RPMI7951 (cell line): ENCODE measurements around the gene MAP3K5. TPM values are rescaled to one million over a fixed set of nuclear protein-coding genes. Genes with fewer than 3 reads are reported as not detected.

Experiments used
- DNase-seq: peaks from one replicate; pipeline ENCODE4 v3.0.0-alpha.2; 2012; ENCODE audit warnings: low read depth
- total RNA-seq: library from RNA; depleted of rRNA; stranded (reverse); fragments of >200 nt; shearing (Covaris generic); gene quantifications from 2 replicates; pipeline ENCODE4 v1.2.3, GENCODE V29; 2014

Gene MAP3K5
- total RNA-seq, 1 experiment from 2014 or later = 6.2 TPM

GRCh38 chr6:136685540-136686108, 106.7 kb downstream of the MAP3K5 start:
- DNase-seq = no peak

- DNase-seq = no peak
These were observed 107.8 kb downstream of the MAP3K5 start for GRCh38 chr6:136684466-136684865.

GRCh38 chr6:136683209-136683941, 108.9 kb downstream of the MAP3K5 start:
- no peak for DNase-seq

GRCh38 chr6:136682292-136682691, 110.0 kb downstream of the MAP3K5 start:
- no peak for DNase-seq

- no peak for DNase-seq
These were observed 114.5 kb downstream of the MAP3K5 start for GRCh38 chr6:136677822-136678221.

- DNase-seq = no peak
These were observed 114.9 kb downstream of the MAP3K5 start for GRCh38 chr6:136677344-136677743.

GRCh38 chr6:136676075-136676474, 116.2 kb downstream of the MAP3K5 start:
- DNase-seq = no peak

GRCh38 chr6:136673571-136673970, 118.7 kb downstream of the MAP3K5 start:
- DNase-seq = no peak

- no peak for DNase-seq
These were observed 120.1 kb downstream of the MAP3K5 start for GRCh38 chr6:136672144-136672543.

GRCh38 chr6:136669299-136669699, 123.0 kb downstream of the MAP3K5 start:
- peak; percentile 94 for DNase-seq

- DNase-seq = no peak
These were observed 123.7 kb downstream of the MAP3K5 start for GRCh38 chr6:136668571-136668970.

- peak; percentile 51 for DNase-seq
These were observed 126.2 kb downstream of the MAP3K5 start for GRCh38 chr6:136666041-136666440.

GRCh38 chr6:136662347-136663237, 129.7 kb downstream of the MAP3K5 start:
- DNase-seq = no peak

GRCh38 chr6:136660727-136661126, 131.6 kb downstream of the MAP3K5 start:
- no peak for DNase-seq

- DNase-seq = no peak
These were observed 132.2 kb downstream of the MAP3K5 start for GRCh38 chr6:136659991-136660499.

- no peak for DNase-seq
These were observed 133.6 kb downstream of the MAP3K5 start for GRCh38 chr6:136658711-136659110.

- peak; percentile 25 for DNase-seq
These were observed 134.6 kb downstream of the MAP3K5 start for GRCh38 chr6:136657666-136658065.

- DNase-seq = peak; percentile 57
These were observed 136.2 kb downstream of the MAP3K5 start for GRCh38 chr6:136656121-136656520.

- no peak for DNase-seq
These were observed 136.8 kb downstream of the MAP3K5 start for GRCh38 chr6:136655239-136656014.

- no peak for DNase-seq
These were observed 138.2 kb downstream of the MAP3K5 start for GRCh38 chr6:136654086-136654485.

- no peak for DNase-seq
These were observed 139.6 kb downstream of the MAP3K5 start for GRCh38 chr6:136652656-136653055.

GRCh38 chr6:136651982-136652381, 140.3 kb downstream of the MAP3K5 start:
- no peak for DNase-seq
